Transverse colon (tissue), 3 donors: ENCODE results near the gene UBAC2.

Experiments used
- POLR2A ChIP-seq: fragments of 450-650 bp; IDR thresholded peaks from one replicate; pipeline ENCODE4 v1.6.1; 2016; ENCODE audit warnings: antibody characterized with exemption, mild to moderate bottlenecking, moderate library complexity
- TF ChIP-seq, protein P1 (sequence below), 5 experiments: fragments of 200-600 bp in 3 of 5; fragments of 450-650 bp in 2 of 5; sonication (generic) in 3 of 5; IDR thresholded peaks; 1 replicate in 2 of 5; 2 replicates in 3 of 5; pipeline ENCODE4 v1.5.1; 2016 to 2017; ENCODE audit warnings: antibody characterized with exemption in 5 of 5, inconsistent platforms in 3 of 5, mild to moderate bottlenecking in 2 of 5, moderate library complexity in 1 of 5

GRCh38 chr13:99285432-99286182, 85.0 kb downstream of the UBAC2 start:
- no peak for TF ChIP-seq POLR2A
- TF ChIP-seq, protein P1, sequence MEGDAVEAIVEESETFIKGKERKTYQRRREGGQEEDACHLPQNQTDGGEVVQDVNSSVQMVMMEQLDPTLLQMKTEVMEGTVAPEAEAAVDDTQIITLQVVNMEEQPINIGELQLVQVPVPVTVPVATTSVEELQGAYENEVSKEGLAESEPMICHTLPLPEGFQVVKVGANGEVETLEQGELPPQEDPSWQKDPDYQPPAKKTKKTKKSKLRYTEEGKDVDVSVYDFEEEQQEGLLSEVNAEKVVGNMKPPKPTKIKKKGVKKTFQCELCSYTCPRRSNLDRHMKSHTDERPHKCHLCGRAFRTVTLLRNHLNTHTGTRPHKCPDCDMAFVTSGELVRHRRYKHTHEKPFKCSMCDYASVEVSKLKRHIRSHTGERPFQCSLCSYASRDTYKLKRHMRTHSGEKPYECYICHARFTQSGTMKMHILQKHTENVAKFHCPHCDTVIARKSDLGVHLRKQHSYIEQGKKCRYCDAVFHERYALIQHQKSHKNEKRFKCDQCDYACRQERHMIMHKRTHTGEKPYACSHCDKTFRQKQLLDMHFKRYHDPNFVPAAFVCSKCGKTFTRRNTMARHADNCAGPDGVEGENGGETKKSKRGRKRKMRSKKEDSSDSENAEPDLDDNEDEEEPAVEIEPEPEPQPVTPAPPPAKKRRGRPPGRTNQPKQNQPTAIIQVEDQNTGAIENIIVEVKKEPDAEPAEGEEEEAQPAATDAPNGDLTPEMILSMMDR (IDR thresholded peaks at IDR 0.05): no peak
